22Rv1 (cell line): ENCODE results near the gene GLCCI1.
"Not testable (repeated sequence)": the region's sequence is repeated elsewhere in the genome, so short reads cannot be mapped to it uniquely, and the experiment has no call there.

Experiments used
- ZFX ChIP-seq: fragments of 450-650 bp; IDR thresholded peaks from 2 replicates; pipeline ENCODE4 v1.6.1; 2017; ENCODE audit warnings: antibody characterized with exemption, borderline replicate concordance
- TF ChIP-seq, protein P1 (sequence below): fragments of 450-650 bp; IDR thresholded peaks from 2 replicates; pipeline ENCODE4 v1.5.1; 2017; ENCODE audit warnings: mild to moderate bottlenecking

DNA sequence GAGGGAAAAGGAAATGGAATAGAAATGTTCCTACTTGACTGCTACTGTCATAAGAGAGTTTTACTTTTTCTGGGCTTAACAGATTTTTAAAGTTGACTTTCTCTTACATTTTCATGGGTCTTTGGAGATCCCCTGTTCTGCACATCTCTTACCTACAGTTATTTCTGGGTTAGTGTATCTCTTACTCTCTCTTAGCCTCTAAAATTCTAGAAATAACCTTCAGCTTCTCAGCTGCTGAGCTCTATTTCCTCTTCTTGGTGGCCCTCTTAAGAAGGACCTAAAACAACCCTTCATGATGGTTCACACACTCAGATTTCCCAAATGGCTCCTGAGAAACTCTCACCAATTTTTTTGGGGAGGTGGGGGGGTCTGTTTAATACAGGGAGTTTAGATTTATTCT, 79.5 kb downstream of the GLCCI1 start:
- TF ChIP-seq, protein P1, sequence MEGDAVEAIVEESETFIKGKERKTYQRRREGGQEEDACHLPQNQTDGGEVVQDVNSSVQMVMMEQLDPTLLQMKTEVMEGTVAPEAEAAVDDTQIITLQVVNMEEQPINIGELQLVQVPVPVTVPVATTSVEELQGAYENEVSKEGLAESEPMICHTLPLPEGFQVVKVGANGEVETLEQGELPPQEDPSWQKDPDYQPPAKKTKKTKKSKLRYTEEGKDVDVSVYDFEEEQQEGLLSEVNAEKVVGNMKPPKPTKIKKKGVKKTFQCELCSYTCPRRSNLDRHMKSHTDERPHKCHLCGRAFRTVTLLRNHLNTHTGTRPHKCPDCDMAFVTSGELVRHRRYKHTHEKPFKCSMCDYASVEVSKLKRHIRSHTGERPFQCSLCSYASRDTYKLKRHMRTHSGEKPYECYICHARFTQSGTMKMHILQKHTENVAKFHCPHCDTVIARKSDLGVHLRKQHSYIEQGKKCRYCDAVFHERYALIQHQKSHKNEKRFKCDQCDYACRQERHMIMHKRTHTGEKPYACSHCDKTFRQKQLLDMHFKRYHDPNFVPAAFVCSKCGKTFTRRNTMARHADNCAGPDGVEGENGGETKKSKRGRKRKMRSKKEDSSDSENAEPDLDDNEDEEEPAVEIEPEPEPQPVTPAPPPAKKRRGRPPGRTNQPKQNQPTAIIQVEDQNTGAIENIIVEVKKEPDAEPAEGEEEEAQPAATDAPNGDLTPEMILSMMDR, result not testable (repeated sequence)
- TF ChIP-seq ZFX, result not testable (repeated sequence)
